Chondrocyte (in vitro differentiated cells): ENCODE measurements around the gene ESPNL. TPM values are rescaled to one million over a fixed set of nuclear protein-coding genes. Genes with fewer than 3 reads are reported as not detected.
"Not testable (repeated sequence)": the region's sequence is repeated elsewhere in the genome, so short reads cannot be mapped to it uniquely, and the experiment has no call there.

Experiments used
- DNase-seq: peaks from one replicate; pipeline ENCODE4 v3.0.0; 2021; ENCODE audit warnings: mixed read lengths, low spot score
- H3K27ac Mint-ChIP-seq: one replicate; pipeline ENCODE4 v1.8.0; 2021; ENCODE audit warnings: mild to moderate bottlenecking, moderate library complexity, mixed read lengths; ENCODE audit not compliant: unreplicated experiment
- H3K27me3 Mint-ChIP-seq: 2 replicates; pipeline ENCODE4 v1.8.0; 2021; ENCODE audit warnings: low read depth, mixed read lengths
- H3K36me3 Mint-ChIP-seq: 2 replicates; pipeline ENCODE4 v1.8.0; 2021; ENCODE audit warnings: low read depth, mixed read lengths
- H3K4me1 Mint-ChIP-seq: 2 replicates; pipeline ENCODE4 v1.8.0; 2021; ENCODE audit warnings: low read depth, mild to moderate bottlenecking, mixed read lengths
- H3K4me3 Mint-ChIP-seq: one replicate; pipeline ENCODE4 v1.8.0; 2021; ENCODE audit warnings: mild to moderate bottlenecking, moderate library complexity, mixed read lengths; ENCODE audit not compliant: unreplicated experiment
- H3K9me3 Mint-ChIP-seq: 2 replicates; pipeline ENCODE4 v1.8.0; 2021; ENCODE audit warnings: low read depth, mixed read lengths
- long read RNA-seq: library from polyadenylated mRNA; stranded (forward); transcript quantifications from one replicate; pipeline ENCODE4 v2.0.0, GENCODE V29; 2021
- total RNA-seq: library from RNA; stranded (reverse); gene quantifications from 3 replicates; pipeline ENCODE4 v1.2.1, GENCODE V29; 2021
- TF ChIP-seq, protein P1 (sequence below): fragments of 200-600 bp; sonication (generic); IDR thresholded peaks from 2 replicates; pipeline ENCODE4 v1.5.0; 2021; ENCODE audit warnings: antibody characterized with exemption, mild to moderate bottlenecking, moderate library complexity

ESPNL gene, protein sequence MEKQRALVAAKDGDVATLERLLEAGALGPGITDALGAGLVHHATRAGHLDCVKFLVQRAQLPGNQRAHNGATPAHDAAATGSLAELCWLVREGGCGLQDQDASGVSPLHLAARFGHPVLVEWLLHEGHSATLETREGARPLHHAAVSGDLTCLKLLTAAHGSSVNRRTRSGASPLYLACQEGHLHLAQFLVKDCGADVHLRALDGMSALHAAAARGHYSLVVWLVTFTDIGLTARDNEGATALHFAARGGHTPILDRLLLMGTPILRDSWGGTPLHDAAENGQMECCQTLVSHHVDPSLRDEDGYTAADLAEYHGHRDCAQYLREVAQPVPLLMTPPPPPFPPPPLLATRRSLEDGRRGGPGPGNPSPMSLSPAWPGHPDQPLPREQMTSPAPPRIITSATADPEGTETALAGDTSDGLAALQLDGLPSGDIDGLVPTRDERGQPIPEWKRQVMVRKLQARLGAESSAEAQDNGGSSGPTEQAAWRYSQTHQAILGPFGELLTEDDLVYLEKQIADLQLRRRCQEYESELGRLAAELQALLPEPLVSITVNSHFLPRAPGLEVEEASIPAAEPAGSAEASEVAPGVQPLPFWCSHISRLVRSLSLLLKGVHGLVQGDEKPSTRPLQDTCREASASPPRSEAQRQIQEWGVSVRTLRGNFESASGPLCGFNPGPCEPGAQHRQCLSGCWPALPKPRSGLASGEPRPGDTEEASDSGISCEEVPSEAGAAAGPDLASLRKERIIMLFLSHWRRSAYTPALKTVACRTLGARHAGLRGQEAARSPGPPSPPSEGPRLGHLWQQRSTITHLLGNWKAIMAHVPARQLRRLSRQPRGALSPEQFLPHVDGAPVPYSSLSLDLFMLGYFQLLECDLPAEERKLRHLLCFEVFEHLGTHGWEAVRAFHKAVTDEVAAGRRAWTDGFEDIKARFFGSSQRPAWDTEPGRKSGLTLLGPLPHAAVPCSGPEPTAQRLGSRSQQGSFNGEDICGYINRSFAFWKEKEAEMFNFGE
- 0.07 to 0.17 TPM (median 0.15 TPM) in 3 replicates for total RNA-seq
- long read RNA-seq, result 0 reads

DNA sequence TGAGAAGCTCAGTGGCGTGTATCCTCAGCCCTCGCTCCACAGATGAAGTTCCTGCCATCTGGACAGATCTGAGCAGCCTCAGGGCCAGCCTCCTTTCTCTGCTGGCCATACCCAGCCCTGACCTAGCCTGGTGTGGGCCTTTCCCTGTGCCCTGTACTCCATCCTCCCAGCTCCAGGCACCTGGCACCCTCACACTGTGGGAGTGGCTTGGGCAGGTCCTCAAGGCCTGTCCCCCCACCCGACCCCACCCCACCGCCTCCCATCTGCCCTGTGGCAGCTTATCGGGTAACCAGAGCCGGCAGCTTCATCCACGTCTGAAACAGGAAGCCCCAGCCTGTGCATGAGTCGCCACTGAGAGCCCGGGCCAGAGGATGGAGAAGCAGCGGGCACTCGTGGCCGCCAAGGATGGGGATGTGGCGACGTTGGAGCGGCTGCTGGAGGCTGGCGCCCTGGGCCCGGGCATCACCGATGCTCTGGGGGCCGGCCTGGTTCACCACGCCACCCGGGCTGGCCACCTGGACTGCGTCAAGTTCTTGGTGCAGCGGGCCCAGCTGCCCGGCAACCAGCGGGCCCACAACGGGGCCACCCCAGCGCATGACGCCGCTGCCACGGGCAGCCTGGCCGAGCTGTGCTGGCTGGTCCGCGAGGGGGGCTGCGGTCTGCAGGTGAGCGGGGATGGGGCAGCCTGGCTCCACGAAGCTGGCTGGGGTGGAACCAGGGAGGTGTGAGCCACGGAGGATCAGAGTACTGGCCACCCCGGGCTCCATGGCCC, at the start of gene ESPNL:
Gene ESPNL, plus strand, starts transcription at position 292 of the 772 bp plus-strand sequence. Its CDS starts 80 bp downstream, at position 372.
- no peaks in the 10 kb centered on the region for H3K9me3 Mint-ChIP-seq
- no peaks in the 10 kb centered on the region for H3K27me3 Mint-ChIP-seq
- DNase-seq, result no peak
- H3K36me3 Mint-ChIP-seq, result no peaks in the 10 kb centered on the region
- H3K27ac Mint-ChIP-seq, result no peak within 1 kb of the TSS
- H3K4me1 Mint-ChIP-seq, result peaks cover 5% of the 10 kb centered on the region
- no peak within 1 kb of the TSS for H3K4me3 Mint-ChIP-seq
- TF ChIP-seq, protein P1, sequence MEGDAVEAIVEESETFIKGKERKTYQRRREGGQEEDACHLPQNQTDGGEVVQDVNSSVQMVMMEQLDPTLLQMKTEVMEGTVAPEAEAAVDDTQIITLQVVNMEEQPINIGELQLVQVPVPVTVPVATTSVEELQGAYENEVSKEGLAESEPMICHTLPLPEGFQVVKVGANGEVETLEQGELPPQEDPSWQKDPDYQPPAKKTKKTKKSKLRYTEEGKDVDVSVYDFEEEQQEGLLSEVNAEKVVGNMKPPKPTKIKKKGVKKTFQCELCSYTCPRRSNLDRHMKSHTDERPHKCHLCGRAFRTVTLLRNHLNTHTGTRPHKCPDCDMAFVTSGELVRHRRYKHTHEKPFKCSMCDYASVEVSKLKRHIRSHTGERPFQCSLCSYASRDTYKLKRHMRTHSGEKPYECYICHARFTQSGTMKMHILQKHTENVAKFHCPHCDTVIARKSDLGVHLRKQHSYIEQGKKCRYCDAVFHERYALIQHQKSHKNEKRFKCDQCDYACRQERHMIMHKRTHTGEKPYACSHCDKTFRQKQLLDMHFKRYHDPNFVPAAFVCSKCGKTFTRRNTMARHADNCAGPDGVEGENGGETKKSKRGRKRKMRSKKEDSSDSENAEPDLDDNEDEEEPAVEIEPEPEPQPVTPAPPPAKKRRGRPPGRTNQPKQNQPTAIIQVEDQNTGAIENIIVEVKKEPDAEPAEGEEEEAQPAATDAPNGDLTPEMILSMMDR, result no peak

DNA sequence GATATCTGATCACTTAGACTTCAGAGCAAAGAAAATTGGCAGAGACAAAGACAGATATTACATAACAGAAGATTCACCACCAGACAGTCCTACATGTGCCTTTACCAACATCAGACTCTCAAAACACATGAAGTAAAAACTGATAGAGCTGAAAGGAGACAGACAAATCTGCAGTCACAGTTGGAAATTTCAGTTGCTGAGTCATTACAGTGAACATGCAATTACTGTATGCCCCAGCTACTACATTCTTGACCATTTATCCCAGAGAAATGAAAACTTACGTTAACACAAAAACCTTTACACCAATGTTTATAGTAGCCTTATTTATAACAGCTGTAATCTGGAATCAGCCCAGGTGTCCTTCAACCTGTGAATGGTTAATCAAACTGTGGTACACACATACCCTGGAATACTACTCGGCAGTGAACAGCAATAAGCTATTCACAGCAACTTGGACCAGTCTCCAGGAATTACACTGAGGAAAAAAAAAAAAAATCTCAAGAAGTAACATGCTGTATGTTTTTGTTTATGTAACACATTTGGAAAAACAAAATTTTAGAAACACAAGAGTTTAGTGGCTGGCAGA, 46.9 kb upstream of the ESPNL start:
- H3K27me3 Mint-ChIP-seq, result no peaks in the 10 kb centered on the region
- no peaks in the 10 kb centered on the region for H3K36me3 Mint-ChIP-seq
- H3K4me1 Mint-ChIP-seq, result no peaks in the 10 kb centered on the region
- DNase-seq, result no peak
- no peak overlapping the region for H3K4me3 Mint-ChIP-seq
- H3K9me3 Mint-ChIP-seq, result peaks cover 8% of the 10 kb centered on the region
- no peak overlapping the region for H3K27ac Mint-ChIP-seq
- TF ChIP-seq, protein P1, result no peak

DNA sequence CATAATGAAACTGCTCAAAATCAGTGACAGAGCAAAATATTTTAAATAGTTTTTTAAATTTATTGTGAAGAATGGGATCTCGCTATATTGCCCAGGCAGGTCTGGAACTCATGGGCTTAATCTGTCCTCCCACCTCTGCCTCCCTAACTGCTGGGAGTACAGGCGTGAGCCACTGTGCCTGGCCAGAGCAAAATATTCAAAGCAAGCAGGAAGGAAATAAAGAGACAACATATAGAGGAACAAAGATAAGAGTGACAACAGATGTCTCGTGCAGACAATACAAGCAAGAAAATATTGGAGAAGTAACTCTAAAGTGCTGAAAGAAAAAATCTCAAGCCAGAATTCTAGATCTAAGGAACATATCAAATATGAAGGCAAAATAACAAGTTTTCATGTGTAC, 44.3 kb upstream of the ESPNL start:
- no peak for DNase-seq
- no peak overlapping the region for H3K27ac Mint-ChIP-seq
- H3K4me3 Mint-ChIP-seq, result no peak overlapping the region
- TF ChIP-seq, protein P1, result no peak
- H3K36me3 Mint-ChIP-seq, result peaks cover 4% of the 10 kb centered on the region
- no peaks in the 10 kb centered on the region for H3K27me3 Mint-ChIP-seq
- peaks cover 10% of the 10 kb centered on the region for H3K4me1 Mint-ChIP-seq
- peaks cover 2% of the 10 kb centered on the region for H3K9me3 Mint-ChIP-seq

DNA sequence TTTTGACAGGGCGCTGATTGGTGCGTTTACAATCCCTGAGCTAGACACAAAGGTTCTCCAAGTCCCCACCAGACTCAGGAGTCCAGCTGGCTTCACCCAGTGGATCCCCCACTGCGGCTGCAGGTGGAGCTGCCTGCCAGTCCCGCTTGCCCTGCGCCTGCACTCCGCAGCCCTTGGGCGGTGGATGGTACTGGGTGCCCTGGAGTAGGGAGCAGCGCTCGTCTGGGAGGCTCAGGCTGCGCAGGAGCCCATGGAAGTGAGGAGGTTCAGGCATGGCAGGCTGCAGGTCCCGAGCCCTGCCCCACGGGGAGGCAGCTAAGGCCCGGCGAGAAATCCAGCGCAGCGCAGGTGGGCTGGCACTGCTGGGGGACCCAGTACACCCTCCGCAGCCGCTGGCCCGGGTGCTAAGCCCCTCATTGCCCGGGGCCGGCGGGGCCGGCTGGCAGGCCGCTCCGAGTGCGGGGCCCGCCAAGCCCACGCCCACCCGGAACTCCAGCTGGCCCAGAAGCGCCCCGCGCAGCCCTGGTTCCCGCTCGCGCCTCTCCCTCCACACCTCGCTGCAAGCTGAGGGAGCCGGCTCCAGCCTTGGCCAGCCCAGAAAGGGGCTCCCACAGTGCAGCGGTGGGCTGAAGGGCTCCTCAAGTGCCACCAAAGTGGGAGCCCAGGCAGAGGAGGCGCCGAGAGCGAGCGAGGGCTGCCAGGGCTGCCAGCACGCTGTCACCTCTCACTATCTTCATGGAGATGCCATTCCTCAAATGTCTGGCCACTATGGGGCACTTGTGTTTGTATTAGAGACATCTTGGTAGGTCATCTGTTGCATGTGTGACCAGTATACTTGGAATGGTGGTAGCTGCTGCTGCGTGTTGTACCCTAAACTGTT, 42.2 kb upstream of the ESPNL start:
- H3K9me3 Mint-ChIP-seq, H3K4me3 Mint-ChIP-seq, DNase-seq, H3K27ac Mint-ChIP-seq, H3K27me3 Mint-ChIP-seq, H3K36me3 Mint-ChIP-seq: not testable (repeated sequence)
- peaks cover 18% of the 10 kb centered on the region for H3K4me1 Mint-ChIP-seq
